HEK293 (cell line): ENCODE data around the gene MGAT4C.

Experiments used
- CTCF ChIA-PET: fragments of 350-600 bp; formaldehyde crosslinking; extraction: SDS; loops from one replicate; lab custom pipeline; 2021; ENCODE audit warnings: antibody characterized with exemption; lab: Yijun Ruan, JAX
- POLR2A ChIA-PET: fragments of 300-600 bp; formaldehyde crosslinking; extraction: SDS; loops from one replicate; lab custom pipeline; 2020; ENCODE audit warnings: antibody characterized with exemption, inconsistent platforms; lab: Yijun Ruan, JAX
- H3K27ac ChIP-seq: fragments of 200-500 bp; sonication (Bioruptor generic); 2 replicates; pipeline ENCODE4 v1.5.1; 2014; ENCODE audit warnings: low read depth, low read length, control low read depth, inconsistent platforms; ENCODE audit errors: extremely low read depth
- H3K36me3 ChIP-seq, 2 experiments: fragments of 200-500 bp in 1 of 2; sonication (Bioruptor generic) in 1 of 2; 1 replicate in 1 of 2; 2 replicates in 1 of 2; pipeline ENCODE4 v1.5.1; 2014 to 2017; ENCODE audit warnings: inconsistent platforms in 2 of 2, low read length in 2 of 2; ENCODE audit not compliant: control insufficient read depth in 2 of 2, insufficient read depth in 1 of 2
- H3K4me1 ChIP-seq: fragments of 200-500 bp; sonication (Bioruptor generic); 2 replicates; pipeline ENCODE4 v1.5.1; 2014; ENCODE audit warnings: mild to moderate bottlenecking, low read length, inconsistent platforms; ENCODE audit not compliant: control insufficient read depth, insufficient read depth
- H3K4me3 ChIP-seq: 2 replicates; pipeline ENCODE4 v1.5.1; 2011; ENCODE audit warnings: low read depth, mild to moderate bottlenecking, control low read depth, low read length, moderate library complexity
- H3K9me3 ChIP-seq: fragments of 200-500 bp; sonication (Bioruptor generic); 2 replicates; pipeline ENCODE4 v1.5.1; 2014; ENCODE audit warnings: low read depth, low read length, inconsistent platforms; ENCODE audit not compliant: control insufficient read depth, insufficient read depth
- ATF2 ChIP-seq: fragments of 450-650 bp; formaldehyde crosslinking; IDR thresholded peaks from 2 replicates; pipeline ENCODE4 v1.5.1; 2016; ENCODE audit warnings: missing biosample characterization, missing genetic modification characterization, low read depth
- FEZF1 ChIP-seq: fragments of 450-650 bp; formaldehyde crosslinking; IDR thresholded peaks from 2 replicates; pipeline ENCODE4 v1.5.1; 2016; ENCODE audit warnings: missing biosample characterization, missing genetic modification characterization
- IKZF3 ChIP-seq: fragments of 450-650 bp; IDR thresholded peaks from 2 replicates; pipeline ENCODE4 v1.5.0; 2018; ENCODE audit warnings: missing biosample characterization, mild to moderate bottlenecking, missing genetic modification characterization, moderate library complexity
- KLF17 ChIP-seq: fragments of 450-650 bp; formaldehyde crosslinking; IDR thresholded peaks from 2 replicates; pipeline ENCODE4 v1.5.1; 2016; ENCODE audit warnings: missing biosample characterization, missing genetic modification characterization
- MEIS1 ChIP-seq: sonication (generic); formaldehyde crosslinking; IDR thresholded peaks from 2 replicates; pipeline ENCODE4 v1.8.1; 2022; ENCODE audit warnings: missing genetic modification reagents, mild to moderate bottlenecking, borderline replicate concordance
- MZF1 ChIP-seq: fragments of 450-650 bp; formaldehyde crosslinking; IDR thresholded peaks from 2 replicates; pipeline ENCODE4 v1.5.1; 2017; ENCODE audit warnings: missing biosample characterization, missing genetic modification characterization, borderline replicate concordance
- REPIN1 ChIP-seq: fragments of 450-650 bp; formaldehyde crosslinking; IDR thresholded peaks from 2 replicates; pipeline ENCODE4 v1.5.1; 2017; ENCODE audit warnings: missing biosample characterization, missing genetic modification characterization, low read depth
- SCRT2 ChIP-seq: fragments of 450-650 bp; formaldehyde crosslinking; IDR thresholded peaks from 2 replicates; pipeline ENCODE4 v1.5.1; 2016; ENCODE audit warnings: missing biosample characterization, missing genetic modification characterization
- TRIM28 ChIP-seq: IDR thresholded peaks from 2 replicates; pipeline ENCODE4 v1.6.1; 2011; ENCODE audit warnings: low read length, control low read depth, borderline replicate concordance
- ZBTB6 ChIP-seq: fragments of 450-650 bp; formaldehyde crosslinking; IDR thresholded peaks from 2 replicates; pipeline ENCODE4 v1.5.1; 2017; ENCODE audit warnings: missing biosample characterization, missing genetic modification characterization
- ZBTB8A ChIP-seq: fragments of 450-650 bp; formaldehyde crosslinking; IDR thresholded peaks from 2 replicates; pipeline ENCODE4 v1.5.1; 2016; ENCODE audit warnings: missing biosample characterization, missing genetic modification characterization
- ZFP37 ChIP-seq: fragments of 450-650 bp; formaldehyde crosslinking; IDR thresholded peaks from 2 replicates; pipeline ENCODE4 v1.5.1; 2016; ENCODE audit warnings: missing biosample characterization, missing genetic modification characterization
- ZNF114 ChIP-seq: fragments of 450-650 bp; formaldehyde crosslinking; IDR thresholded peaks from 2 replicates; pipeline ENCODE4 v1.5.0; 2017; ENCODE audit warnings: missing biosample characterization, missing genetic modification characterization
- ZNF18 ChIP-seq: fragments of 450-650 bp; formaldehyde crosslinking; IDR thresholded peaks from 2 replicates; pipeline ENCODE4 v1.5.1; 2016; ENCODE audit warnings: missing biosample characterization, missing genetic modification characterization
- ZNF354C ChIP-seq: fragments of 450-650 bp; formaldehyde crosslinking; IDR thresholded peaks from 2 replicates; pipeline ENCODE4 v1.5.1; 2016; ENCODE audit warnings: missing biosample characterization, missing genetic modification characterization, low read depth, borderline replicate concordance
- ZNF518A ChIP-seq: fragments of 450-650 bp; formaldehyde crosslinking; conservative IDR thresholded peaks from 2 replicates; pipeline ENCODE4 v1.5.1; 2016; ENCODE audit warnings: low read depth, missing biosample characterization, missing genetic modification characterization
- ZNF654 ChIP-seq: fragments of 450-650 bp; formaldehyde crosslinking; IDR thresholded peaks from 2 replicates; pipeline ENCODE4 v1.5.1; 2016; ENCODE audit warnings: low read depth, missing biosample characterization, missing genetic modification characterization
- ZNF837 ChIP-seq: fragments of 450-650 bp; formaldehyde crosslinking; IDR thresholded peaks from 2 replicates; pipeline ENCODE4 v1.5.1; 2016; ENCODE audit warnings: missing biosample characterization, missing genetic modification characterization
- ZSCAN4 ChIP-seq: fragments of 450-650 bp; formaldehyde crosslinking; IDR thresholded peaks from 2 replicates; pipeline ENCODE4 v1.5.1; 2017; ENCODE audit warnings: missing biosample characterization, missing genetic modification characterization

Gene MGAT4C

GRCh38 chr12:86283620-86284019, 27.4 kb upstream of the MGAT4C start (continued):
- no peak for TF ChIP-seq ATF2 (tag by site-specific recombination)
- no peak for TF ChIP-seq FEZF1 (tag by site-specific recombination)
- TF ChIP-seq REPIN1 (tag by site-specific recombination): no peak
- TF ChIP-seq MEIS1 (CRISPR knock-in tag): no peak
- TF ChIP-seq ZBTB6 (tag by site-specific recombination): no peak
- TF ChIP-seq MZF1 (tag by site-specific recombination): no peak
- no peak for TF ChIP-seq ZNF354C

GRCh38 chr12:86275356-86275755, 19.2 kb upstream of the MGAT4C start:
- no peaks in the 10 kb centered on the region for H3K36me3 ChIP-seq
- H3K4me1 ChIP-seq: no peaks in the 10 kb centered on the region
- no peak overlapping the region for H3K27ac ChIP-seq
- POLR2A ChIA-PET: no interaction called here
- no peaks in the 10 kb centered on the region for H3K9me3 ChIP-seq
- H3K4me3 ChIP-seq: no peak overlapping the region
- TF ChIP-seq ZNF18 (no peak), TRIM28 (no peak), ZNF114 (tag by site-specific recombination) (no peak), ZBTB8A (tag by site-specific recombination) (no peak), ZSCAN4 (tag by site-specific recombination) (no peak), ZNF654 (no peak), ZFP37 (no peak), ZNF518A (tag by site-specific recombination) (no peak), MEIS1 (CRISPR knock-in tag) (no peak), KLF17 (no peak), ZNF837 (tag by site-specific recombination) (no peak), SCRT2 (no peak), IKZF3 (tag by site-specific recombination) (no peak)
- CTCF ChIA-PET: no interaction called here
